ENCODE measurements around the gene LGALS1.

Gene LGALS1

GRCh38 chr22:37701141-37701786 is 25.8 kb downstream of the LGALS1 start:
- H3K4me3 ChIP-seq (ENCODE audit: control insufficient read depth, low read depth, low read length): no peak overlapping the region
- TF ChIP-seq, protein P1, sequence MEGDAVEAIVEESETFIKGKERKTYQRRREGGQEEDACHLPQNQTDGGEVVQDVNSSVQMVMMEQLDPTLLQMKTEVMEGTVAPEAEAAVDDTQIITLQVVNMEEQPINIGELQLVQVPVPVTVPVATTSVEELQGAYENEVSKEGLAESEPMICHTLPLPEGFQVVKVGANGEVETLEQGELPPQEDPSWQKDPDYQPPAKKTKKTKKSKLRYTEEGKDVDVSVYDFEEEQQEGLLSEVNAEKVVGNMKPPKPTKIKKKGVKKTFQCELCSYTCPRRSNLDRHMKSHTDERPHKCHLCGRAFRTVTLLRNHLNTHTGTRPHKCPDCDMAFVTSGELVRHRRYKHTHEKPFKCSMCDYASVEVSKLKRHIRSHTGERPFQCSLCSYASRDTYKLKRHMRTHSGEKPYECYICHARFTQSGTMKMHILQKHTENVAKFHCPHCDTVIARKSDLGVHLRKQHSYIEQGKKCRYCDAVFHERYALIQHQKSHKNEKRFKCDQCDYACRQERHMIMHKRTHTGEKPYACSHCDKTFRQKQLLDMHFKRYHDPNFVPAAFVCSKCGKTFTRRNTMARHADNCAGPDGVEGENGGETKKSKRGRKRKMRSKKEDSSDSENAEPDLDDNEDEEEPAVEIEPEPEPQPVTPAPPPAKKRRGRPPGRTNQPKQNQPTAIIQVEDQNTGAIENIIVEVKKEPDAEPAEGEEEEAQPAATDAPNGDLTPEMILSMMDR (IDR thresholded peaks at IDR 0.05; ENCODE audit: control insufficient read depth, insufficient read depth, low read depth, low read length, missing control alignments): no peak
- no peak for DNase-seq (ENCODE audit: low read depth)

GRCh38 chr22:37703906-37704305 is 28.5 kb downstream of the LGALS1 start:
- no peak for DNase-seq (ENCODE audit: low read depth)
- no peak overlapping the region for H3K4me3 ChIP-seq (ENCODE audit: control insufficient read depth, low read depth, low read length)
- TF ChIP-seq, protein P1 (IDR thresholded peaks at IDR 0.05; ENCODE audit: control insufficient read depth, insufficient read depth, low read depth, low read length, missing control alignments): no peak

GRCh38 chr22:37704645-37705044 is 29.2 kb downstream of the LGALS1 start:
- no peak overlapping the region for H3K4me3 ChIP-seq (ENCODE audit: control insufficient read depth, low read depth, low read length)
- DNase-seq (ENCODE audit: low read depth): no peak
- TF ChIP-seq, protein P1 (IDR thresholded peaks at IDR 0.05; ENCODE audit: control insufficient read depth, insufficient read depth, low read depth, low read length, missing control alignments): no peak

DNA sequence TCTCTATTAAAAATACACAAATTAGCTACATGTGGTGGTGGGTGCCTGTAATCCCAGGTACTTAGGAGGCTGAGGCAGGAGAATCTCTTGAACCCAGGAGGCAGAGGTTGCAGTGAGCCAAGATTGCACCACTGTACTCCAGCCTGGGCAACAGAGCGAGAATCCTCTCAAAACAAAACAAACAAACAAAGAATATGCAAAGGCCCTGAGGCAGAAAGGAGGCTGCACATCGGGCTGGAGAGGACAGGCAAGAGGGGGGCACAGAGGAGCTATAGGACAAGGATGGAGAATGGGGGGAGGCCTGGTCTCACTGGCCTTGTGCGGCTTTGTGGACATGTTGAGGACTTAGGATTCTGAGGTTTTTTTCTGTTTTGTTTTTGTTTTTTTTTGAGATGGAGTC is 29.8 kb downstream of the LGALS1 start:
- TF ChIP-seq, protein P1 (IDR thresholded peaks at IDR 0.05; ENCODE audit: control insufficient read depth, insufficient read depth, low read depth, low read length, missing control alignments): no peak

GRCh38 chr22:37708580-37709444 is 33.4 kb downstream of the LGALS1 start:
- no peak for DNase-seq (ENCODE audit: low read depth)
- H3K4me3 ChIP-seq (ENCODE audit: control insufficient read depth, low read depth, low read length): no peak overlapping the region
- TF ChIP-seq, protein P1 (IDR thresholded peaks at IDR 0.05; ENCODE audit: control insufficient read depth, insufficient read depth, low read depth, low read length, missing control alignments): no peak

More for the DNA sequence above, 29.8 kb downstream of the LGALS1 start:
- DNase-seq (ENCODE audit: low read depth): no peak
- no peak overlapping the region for H3K4me3 ChIP-seq (ENCODE audit: control insufficient read depth, low read depth, low read length)

DNA sequence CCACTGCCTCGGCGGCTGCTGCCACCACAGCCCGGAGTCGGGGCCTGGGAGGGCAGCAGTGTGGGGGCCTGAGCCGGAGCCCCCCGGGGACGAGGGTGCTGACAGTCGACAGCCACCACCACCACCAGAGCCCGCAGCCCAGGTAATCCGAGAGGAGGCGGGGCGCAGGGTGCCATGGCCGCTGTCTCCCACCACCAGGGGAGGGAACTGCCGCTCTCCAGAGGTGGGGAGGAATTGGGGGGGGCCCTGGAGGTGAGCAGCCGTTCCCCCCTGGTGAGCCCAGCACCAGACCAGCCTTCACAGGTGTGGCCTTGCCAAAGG is 34.0 kb downstream of the LGALS1 start:
- no peak overlapping the region for H3K4me3 ChIP-seq (ENCODE audit: control insufficient read depth, low read depth, low read length)
- no peak for DNase-seq (ENCODE audit: low read depth)

More for the DNA sequence above, 34.0 kb downstream of the LGALS1 start:
- TF ChIP-seq, protein P1 (IDR thresholded peaks at IDR 0.05; ENCODE audit: control insufficient read depth, insufficient read depth, low read depth, low read length, missing control alignments): no peak

Data from AG09309 (cell line).